K562 (cell line): ENCODE measurements around the gene PHKG2.

ENCODE experiments used
- CTCF ChIP-seq, 3 experiments: IDR thresholded peaks in 2 of 3; conservative IDR thresholded peaks in 1 of 3; 2 replicates each; pipeline ENCODE4 v1.5.1; 2011 to 2012; ENCODE audit warnings: low read length in 3 of 3, mild to moderate bottlenecking in 3 of 3, control low read depth in 2 of 3, improper control_type of control experiment in 1 of 3, inconsistent platforms in 1 of 3, low read depth in 1 of 3, mixed read lengths in 1 of 3, moderate library complexity in 1 of 3; ENCODE audit not compliant: insufficient read depth in 2 of 3
- YY1 ChIP-seq, 3 experiments: IDR thresholded peaks; 2 replicates each; pipeline ENCODE4 v1.6.1; 2011; ENCODE audit warnings: low read length in 2 of 3, mild to moderate bottlenecking in 2 of 3, moderate library complexity in 2 of 3, borderline replicate concordance in 1 of 3, control low read depth in 1 of 3, low read depth in 1 of 3; ENCODE audit not compliant: insufficient read depth in 3 of 3, insufficient replicate concordance in 2 of 3, control insufficient read depth in 1 of 3, insufficient read length in 1 of 3; ENCODE audit errors: extremely low read depth in 1 of 3

- TF ChIP-seq CTCF (IDR thresholded peaks at IDR 0.05 in 2 of 3, conservative IDR thresholded peaks at IDR 0.05 in 1 of 3; ENCODE audit: insufficient read depth in 2 of 3, low read depth in 1 of 3, low read length in 3 of 3) (no peak), YY1 (IDR thresholded peaks at IDR 0.05; ENCODE audit: borderline replicate concordance in 1 of 3, control insufficient read depth in 1 of 3, extremely low read depth in 1 of 3, insufficient read depth in 3 of 3, insufficient read length in 1 of 3, insufficient replicate concordance in 2 of 3, low read depth in 1 of 3, low read length in 2 of 3) (no peak)
Observed at GRCh38 chr16:30731411-30731810, 16.8 kb upstream of the PHKG2 start.
